NCI-H526 treated with DMSO at 0.1 percent for 48 hours (cell line): ENCODE measurements around the gene VAT1L.
"Not testable (repeated sequence)": the region's sequence is repeated elsewhere in the genome, so short reads cannot be mapped to it uniquely, and the experiment has no call there.

Source experiments
- DNase-seq: peaks from one replicate; lab custom pipeline; 2025; lab: John Stamatoyannopoulos, UW

The VAT1L gene

GRCh38 chr16:77913738-77914253 is 125.4 kb downstream of the VAT1L start:
- DNase-seq = no peak

GRCh38 chr16:77916111-77916510 is 127.7 kb downstream of the VAT1L start:
- no peak for DNase-seq

- DNase-seq = no peak
Observed at GRCh38 chr16:77917971-77918370, 129.6 kb downstream of the VAT1L start.

- DNase-seq = peak; percentile 63
Observed at GRCh38 chr16:77918809-77919707, 130.7 kb downstream of the VAT1L start.

- DNase-seq = no peak
Observed at GRCh38 chr16:77919761-77920415, 131.5 kb downstream of the VAT1L start.

GRCh38 chr16:77920984-77921383 is 132.6 kb downstream of the VAT1L start:
- DNase-seq = no peak

- no peak for DNase-seq
Observed at GRCh38 chr16:77922228-77922754, 133.9 kb downstream of the VAT1L start.

GRCh38 chr16:77925531-77925930 is 137.2 kb downstream of the VAT1L start:
- DNase-seq = no peak

- no peak for DNase-seq
Observed at GRCh38 chr16:77928096-77928495, 139.7 kb downstream of the VAT1L start.

- no peak for DNase-seq
Observed at GRCh38 chr16:77929004-77929403, 140.6 kb downstream of the VAT1L start.

GRCh38 chr16:77931058-77931457 is 142.7 kb downstream of the VAT1L start:
- no peak for DNase-seq

- no peak for DNase-seq
Observed at GRCh38 chr16:77937473-77938149, 149.2 kb downstream of the VAT1L start.

- DNase-seq = no peak
Observed at GRCh38 chr16:77938913-77939312, 150.5 kb downstream of the VAT1L start.

- DNase-seq = no peak
Observed at GRCh38 chr16:77939968-77940367, 151.6 kb downstream of the VAT1L start.

GRCh38 chr16:77943801-77944200 is 155.4 kb downstream of the VAT1L start:
- DNase-seq = no peak

- no peak for DNase-seq
Observed at GRCh38 chr16:77944631-77945030, 156.3 kb downstream of the VAT1L start.

GRCh38 chr16:77945126-77945525 is 156.8 kb downstream of the VAT1L start:
- DNase-seq = no peak

- no peak for DNase-seq
Observed at GRCh38 chr16:77946823-77947222, 158.5 kb downstream of the VAT1L start.

GRCh38 chr16:77947590-77947989 is 159.2 kb downstream of the VAT1L start:
- not testable (repeated sequence) for DNase-seq

GRCh38 chr16:77948835-77949234 is 160.5 kb downstream of the VAT1L start:
- DNase-seq = no peak

- DNase-seq = no peak
Observed at GRCh38 chr16:77949445-77949844, 161.1 kb downstream of the VAT1L start.

- peak; percentile 19 for DNase-seq
Observed at GRCh38 chr16:77951788-77952187, 163.4 kb downstream of the VAT1L start.
